Upper lobe of right lung (tissue), 1 donor: ENCODE data around the gene CARM1. TPM values are rescaled to one million over a fixed set of nuclear protein-coding genes. Genes with fewer than 3 reads are reported as not detected.

Experiments used
- ATAC-seq: fragments of 200-7000 bp; cut with Tn5 transposase; one replicate; pipeline ENCODE4 v1.9.1; 2020; ENCODE audit warnings: mild to moderate bottlenecking, moderate library complexity
- DNase-seq: peaks from one replicate; pipeline ENCODE4 v3.0.0-alpha.2; 2020
- H3K27ac ChIP-seq: fragments of 200-600 bp; one replicate; pipeline ENCODE4 v1.8.0; 2022
- H3K27me3 ChIP-seq: fragments of 200-600 bp; one replicate; pipeline ENCODE4 v1.8.0; 2022; ENCODE audit warnings: mild to moderate bottlenecking
- H3K36me3 ChIP-seq: fragments of 200-600 bp; one replicate; pipeline ENCODE4 v1.8.0; 2022
- H3K4me1 ChIP-seq: fragments of 200-600 bp; one replicate; pipeline ENCODE4 v1.8.0; 2022
- H3K4me3 ChIP-seq: fragments of 200-600 bp; one replicate; pipeline ENCODE4 v1.8.0; 2022; ENCODE audit warnings: mild to moderate bottlenecking
- H3K9me3 ChIP-seq: fragments of 200-600 bp; one replicate; pipeline ENCODE4 v1.8.0; 2022
- CTCF ChIP-seq: fragments of 200-600 bp; IDR thresholded peaks from one replicate; pipeline ENCODE4 v1.8.0; 2022; ENCODE audit warnings: antibody characterized with exemption
- intact Hi-C: fragments of 100-400 bp; cut with DNase I; formaldehyde crosslinking; loops from one replicate; pipeline ENCODE4 v1.11.0; 2022
- total RNA-seq: library from RNA; stranded (reverse); fragmentation: NEBNext Ultra II Directional; extraction: Animal tissue kit (Norgen Biotek cat#: 25700); gene quantifications from one replicate; pipeline ENCODE4 v1.2.1, GENCODE V29; 2021
- donor health status: DM: no; HTN: yes; CAD: no; lungs with severe emphysema.

CARM1 gene
- total RNA-seq, 1 donor from 2014 or later = 25.5 TPM

- H3K4me1 ChIP-seq = peaks cover under 1% of the 10 kb centered on the region
- H3K27me3 ChIP-seq = no peaks in the 10 kb centered on the region
- ATAC-seq (peak; percentile 5), DNase-seq (no peak)
- H3K27ac ChIP-seq = no peak overlapping the region
- no peaks in the 10 kb centered on the region for H3K36me3 ChIP-seq
- no peak overlapping the region for H3K4me3 ChIP-seq
- intact Hi-C loops = no loop called here
- H3K9me3 ChIP-seq = no peaks in the 10 kb centered on the region
- no peak for TF ChIP-seq CTCF
These were observed 20.2 kb downstream of the CARM1 start for GRCh38 chr19:10891405-10892086.

- Histone ChIP-seq H3K4me1 (peaks cover 7% of the 10 kb centered on the region), H3K27ac (no peak overlapping the region), H3K4me3 (no peak overlapping the region), H3K27me3 (no peaks in the 10 kb centered on the region), H3K36me3 (no peaks in the 10 kb centered on the region), H3K9me3 (no peaks in the 10 kb centered on the region)
- ATAC-seq (no peak), DNase-seq (no peak)
- intact Hi-C loops = no loop called here
- no peak for TF ChIP-seq CTCF
These were observed 20.9 kb downstream of the CARM1 start for GRCh38 chr19:10892256-10892655.

GRCh38 chr19:10894911-10895213 is 23.5 kb downstream of the CARM1 start:
- no peaks in the 10 kb centered on the region for H3K36me3 ChIP-seq
- no peaks in the 10 kb centered on the region for H3K27me3 ChIP-seq
- intact Hi-C loops = no loop called here
- DNase-seq (no peak), ATAC-seq (no peak)
- H3K4me3 ChIP-seq = no peak overlapping the region
- no peak for TF ChIP-seq CTCF
- H3K27ac ChIP-seq = no peak overlapping the region
- H3K4me1 ChIP-seq = peaks cover 8% of the 10 kb centered on the region
- no peaks in the 10 kb centered on the region for H3K9me3 ChIP-seq

GRCh38 chr19:10895363-10895762 is 24.0 kb downstream of the CARM1 start:
- no peak for TF ChIP-seq CTCF
- peaks cover 8% of the 10 kb centered on the region for H3K4me1 ChIP-seq
- H3K27ac ChIP-seq = no peak overlapping the region
- no peaks in the 10 kb centered on the region for H3K9me3 ChIP-seq
- H3K4me3 ChIP-seq = no peak overlapping the region
- H3K27me3 ChIP-seq = no peaks in the 10 kb centered on the region
- intact Hi-C loops = no loop called here
- ATAC-seq (no peak), DNase-seq (no peak)
- H3K36me3 ChIP-seq = no peaks in the 10 kb centered on the region

DNA sequence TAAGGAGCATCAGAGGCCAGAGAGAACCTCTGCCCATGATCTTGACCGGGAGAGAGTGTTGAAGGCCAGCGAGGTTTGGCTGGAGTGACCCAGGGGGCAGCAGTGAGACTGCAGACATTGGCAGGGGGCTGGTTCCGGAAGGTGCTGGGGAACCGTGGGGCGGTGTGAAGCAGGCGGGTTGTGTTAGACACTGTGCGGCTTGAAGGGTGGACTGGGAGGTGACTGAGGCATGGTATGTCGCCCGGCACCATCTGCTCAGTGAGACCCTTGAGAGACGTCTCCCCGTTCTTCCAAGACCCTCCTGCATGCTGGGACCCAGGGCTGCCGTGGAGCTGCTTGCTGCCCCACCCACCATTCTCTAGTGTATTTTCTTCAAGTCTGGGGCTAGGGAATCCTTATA is 24.6 kb downstream of the CARM1 start:
- Histone ChIP-seq H3K36me3 (no peaks in the 10 kb centered on the region), H3K27ac (no peak overlapping the region), H3K4me3 (no peak overlapping the region), H3K9me3 (no peaks in the 10 kb centered on the region), H3K4me1 (peaks cover 8% of the 10 kb centered on the region), H3K27me3 (no peaks in the 10 kb centered on the region)
- intact Hi-C loops = no loop called here
- ATAC-seq = no peak
- DNase-seq = no peak
- TF ChIP-seq CTCF = no peak
